NK-92 (cell line): ENCODE measurements around the gene OR7G2.
"Not testable (repeated sequence)": the region's sequence is repeated elsewhere in the genome, so short reads cannot be mapped to it uniquely, and the experiment has no call there.

Experiments
- DNase-seq: peaks from one replicate; lab custom pipeline; 2025; ENCODE audit not compliant: unreplicated experiment; lab: John Stamatoyannopoulos, UW

OR7G2 gene

GRCh38 chr19:9075064-9075949, 32.0 kb downstream of the OR7G2 start:
- no peak for DNase-seq

- DNase-seq, result no peak
These were observed 33.5 kb downstream of the OR7G2 start for GRCh38 chr19:9073806-9074205.

GRCh38 chr19:9071720-9072119, 35.6 kb downstream of the OR7G2 start:
- not testable (repeated sequence) for DNase-seq

- no peak for DNase-seq
These were observed 37.2 kb downstream of the OR7G2 start for GRCh38 chr19:9070066-9070465.

GRCh38 chr19:9065457-9066014, 41.7 kb downstream of the OR7G2 start:
- DNase-seq, result no peak

GRCh38 chr19:9061879-9062278, 45.4 kb downstream of the OR7G2 start:
- no peak for DNase-seq

- DNase-seq, result no peak
These were observed 46.5 kb downstream of the OR7G2 start for GRCh38 chr19:9060564-9061340.

GRCh38 chr19:9058905-9059667, 48.2 kb downstream of the OR7G2 start:
- no peak for DNase-seq

- no peak for DNase-seq
These were observed 49.6 kb downstream of the OR7G2 start for GRCh38 chr19:9057505-9058258.

GRCh38 chr19:9056131-9056530, 51.1 kb downstream of the OR7G2 start:
- DNase-seq, result not testable (repeated sequence)

GRCh38 chr19:9054765-9055164, 52.5 kb downstream of the OR7G2 start:
- DNase-seq, result no peak

GRCh38 chr19:9054207-9054606, 53.1 kb downstream of the OR7G2 start:
- no peak for DNase-seq

- DNase-seq, result not testable (repeated sequence)
These were observed 53.6 kb downstream of the OR7G2 start for GRCh38 chr19:9053674-9054073.

GRCh38 chr19:9052894-9053293, 54.4 kb downstream of the OR7G2 start:
- no peak for DNase-seq
